Measurements from ENCODE around the gene TSPEAR. TPM values are rescaled to one million over a fixed set of nuclear protein-coding genes. Genes with fewer than 3 reads are reported as not detected.

TSPEAR gene
- total RNA-seq, 2 donors from 2014 or later, result 1.5 to 6.0 TPM

DNA sequence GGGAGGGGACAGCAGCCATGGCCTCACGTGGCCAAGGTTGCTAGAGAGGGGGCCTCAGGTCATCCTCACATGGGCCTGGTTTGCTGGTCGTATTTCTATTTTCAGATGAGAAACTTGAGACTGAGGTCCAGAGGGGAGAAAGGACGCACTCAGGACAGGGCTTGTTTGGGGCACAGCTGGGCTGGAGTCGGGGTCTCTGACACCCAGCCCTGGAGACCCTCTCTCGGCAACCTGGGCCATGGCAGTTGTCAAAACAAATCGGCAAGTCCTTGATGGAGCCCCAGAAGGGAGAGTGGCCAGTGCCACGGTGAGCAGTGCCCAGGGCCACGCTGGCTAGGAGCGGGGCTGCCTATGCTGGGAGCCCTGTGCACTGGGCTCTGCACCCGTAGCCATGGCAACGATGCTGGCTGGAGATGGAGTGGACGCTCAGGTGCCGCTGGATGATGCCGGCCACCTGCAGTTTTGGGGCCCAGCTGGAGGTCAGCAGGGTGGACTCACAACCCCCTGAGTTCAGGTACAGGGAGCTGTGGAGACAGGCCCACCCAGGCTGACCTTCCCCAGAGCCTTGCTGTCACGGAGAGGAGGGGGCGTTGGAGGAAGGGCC lies 244.9 kb downstream of the TSPEAR start:
- Histone ChIP-seq H3K36me3 (ENCODE audit: control insufficient read depth, insufficient read depth, low read length) (peaks cover 22% of the 10 kb centered on the region), H3K4me3 (ENCODE audit: low read length) (no peak overlapping the region), H3K27ac (ENCODE audit: low read depth, low read length) (no peak overlapping the region), H3K4me1 (ENCODE audit: control insufficient read depth, insufficient read depth, low read length) (no peaks in the 10 kb centered on the region), H3K9ac (ENCODE audit: extremely low read depth, low read length, poor library complexity, severe bottlenecking) (no peak overlapping the region), H3K27me3 (ENCODE audit: control insufficient read depth, insufficient read depth, low read length, poor library complexity, severe bottlenecking) (no peaks in the 10 kb centered on the region), H3K9me3 (ENCODE audit: control insufficient read depth, low read length) (peaks cover 28% of the 10 kb centered on the region)
- 96% methylated on average over 14 to 16 of the region's 16 CpGs for WGBS, 2 experiments (ENCODE audit: insufficient coverage in 1 of 2, insufficient read length in 1 of 2)
- Mint-ChIP-seq H3K4me3 (no peak overlapping the region), H3K36me3 (ENCODE audit: low read depth) (peaks cover 15% of the 10 kb centered on the region), H3K27me3 (ENCODE audit: insufficient read depth) (no peaks in the 10 kb centered on the region), H3K9me3 (no peaks in the 10 kb centered on the region), H3K27ac (no peak overlapping the region), H3K4me1 (peaks cover 7% of the 10 kb centered on the region)
- no peak for TF ChIP-seq CTCF (conservative IDR thresholded peaks at IDR 0.05)
- no peak for DNase-seq

DNA sequence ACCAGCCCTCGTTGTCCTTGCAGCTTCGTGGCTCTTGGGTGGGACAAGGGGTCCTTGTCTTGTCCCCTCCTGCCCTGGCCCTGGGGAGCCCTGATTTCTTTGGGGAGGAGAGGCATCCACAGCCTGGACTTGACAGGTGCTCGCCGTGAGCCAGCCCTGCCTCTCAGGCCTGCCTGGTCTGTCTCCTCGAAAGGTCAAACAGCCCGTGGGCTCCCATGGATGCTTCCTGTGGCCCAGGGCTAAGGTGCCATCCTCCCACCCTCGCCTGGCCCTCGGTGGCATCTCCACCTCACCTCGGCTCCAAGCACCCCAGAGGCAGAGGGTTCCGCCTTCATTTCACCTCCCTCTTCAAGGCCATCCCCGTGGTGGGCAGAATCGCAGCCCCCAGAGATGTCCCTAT lies 247.0 kb downstream of the TSPEAR start:
- Histone ChIP-seq H3K27me3 (ENCODE audit: control insufficient read depth, insufficient read depth, low read length, poor library complexity, severe bottlenecking) (no peaks in the 10 kb centered on the region), H3K9me3 (ENCODE audit: control insufficient read depth, low read length) (peaks cover 14% of the 10 kb centered on the region), H3K27ac (ENCODE audit: low read depth, low read length) (no peak overlapping the region), H3K4me1 (ENCODE audit: control insufficient read depth, insufficient read depth, low read length) (peaks cover 3% of the 10 kb centered on the region), H3K36me3 (ENCODE audit: control insufficient read depth, insufficient read depth, low read length) (peaks cover 36% of the 10 kb centered on the region), H3K9ac (ENCODE audit: extremely low read depth, low read length, poor library complexity, severe bottlenecking) (no peak overlapping the region), H3K4me3 (ENCODE audit: low read length) (no peak overlapping the region)
- no peak overlapping the region for H3K27ac Mint-ChIP-seq
- no peaks in the 10 kb centered on the region for H3K27me3 Mint-ChIP-seq (ENCODE audit: insufficient read depth)
- 93 to 95% methylated on average over 7 to 12 of the region's 12 CpGs for WGBS, 2 experiments (ENCODE audit: insufficient coverage in 1 of 2, insufficient read length in 1 of 2)
- H3K36me3 Mint-ChIP-seq (ENCODE audit: low read depth), result peaks cover under 1% of the 10 kb centered on the region
- H3K4me3 Mint-ChIP-seq, result no peak overlapping the region
- no peak for DNase-seq
- H3K9me3 Mint-ChIP-seq, result no peaks in the 10 kb centered on the region
- H3K4me1 Mint-ChIP-seq, result peaks cover 9% of the 10 kb centered on the region
- TF ChIP-seq CTCF (conservative IDR thresholded peaks at IDR 0.05), result no peak

GRCh38 chr21:44463724-44464123 lies 247.6 kb downstream of the TSPEAR start:
- peaks cover under 1% of the 10 kb centered on the region for H3K36me3 Mint-ChIP-seq (ENCODE audit: low read depth)
- DNase-seq, result peak; percentile 51

More at GRCh38 chr21:44463724-44464123, 247.6 kb downstream of the TSPEAR start:
- Histone ChIP-seq H3K36me3 (ENCODE audit: control insufficient read depth, insufficient read depth, low read length) (peaks cover 39% of the 10 kb centered on the region), H3K9me3 (ENCODE audit: control insufficient read depth, low read length) (peaks cover 9% of the 10 kb centered on the region), H3K4me3 (ENCODE audit: low read length) (no peak overlapping the region), H3K27me3 (ENCODE audit: control insufficient read depth, insufficient read depth, low read length, poor library complexity, severe bottlenecking) (no peaks in the 10 kb centered on the region), H3K4me1 (ENCODE audit: control insufficient read depth, insufficient read depth, low read length) (peaks cover 7% of the 10 kb centered on the region), H3K9ac (ENCODE audit: extremely low read depth, low read length, poor library complexity, severe bottlenecking) (no peak overlapping the region), H3K27ac (ENCODE audit: low read depth, low read length) (no peak overlapping the region)
- H3K27me3 Mint-ChIP-seq (ENCODE audit: insufficient read depth), result no peaks in the 10 kb centered on the region
- H3K4me1 Mint-ChIP-seq, result peaks cover 9% of the 10 kb centered on the region
- no peak for TF ChIP-seq CTCF (conservative IDR thresholded peaks at IDR 0.05)
- H3K4me3 Mint-ChIP-seq, result no peak overlapping the region
- H3K27ac Mint-ChIP-seq, result peak overlapping the region; percentile 74
- WGBS, 2 experiments (ENCODE audit: insufficient coverage in 1 of 2, insufficient read length in 1 of 2), result 84 to 90% methylated on average over 19 to 30 of the region's 30 CpGs
- H3K9me3 Mint-ChIP-seq, result no peaks in the 10 kb centered on the region

Measured in endodermal cell (in vitro differentiated cells).